Measurements from ENCODE around the gene NKX3-2.

DNA sequence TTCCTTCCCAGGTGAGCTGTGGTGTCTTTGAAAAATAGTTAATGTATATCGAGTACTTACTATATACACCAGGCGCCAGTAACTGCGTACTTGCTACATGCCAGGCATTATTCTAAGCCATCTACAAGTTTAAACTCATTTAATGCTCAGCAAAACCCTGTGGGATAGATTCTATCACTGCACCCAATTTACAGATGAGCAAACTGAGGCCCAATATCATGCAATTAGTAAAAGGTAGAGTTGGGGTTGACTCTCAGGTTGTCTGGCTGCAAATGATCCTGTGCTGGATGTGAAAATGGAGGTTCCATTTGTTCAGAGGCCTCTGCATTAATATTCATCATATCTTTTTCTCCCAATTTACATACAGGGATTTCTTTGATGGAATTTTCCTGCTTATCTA lies 17.6 kb downstream of the NKX3-2 start:
- TF ChIP-seq POLR2AphosphoS5 (IDR thresholded peaks at IDR 0.05; ENCODE audit: low read depth, low read length) (no peak), POLR2A (IDR thresholded peaks at IDR 0.05; ENCODE audit: low read depth, low read length) (no peak), TAF1 (IDR thresholded peaks at IDR 0.05; ENCODE audit: borderline replicate concordance, low read depth, low read length) (no peak)

All from GM12892 (cell line).